Mesenchymal stem cell (in vitro differentiated cells and primary cell): Measurements from ENCODE around the gene ADCK1.

Experiments used
- DNase-seq: peaks from one replicate; pipeline ENCODE4 v3.0.0-alpha.2; 2013
- H2AFZ ChIP-seq: one replicate; pipeline ENCODE4 v1.6.1; 2013; ENCODE audit warnings: low read depth, mild to moderate bottlenecking, control low read depth, inconsistent platforms, low read length, moderate library complexity
- H2AK5ac ChIP-seq: 2 replicates; pipeline ENCODE4 v1.6.1; 2013; ENCODE audit warnings: low read length, moderate library complexity, mild to moderate bottlenecking, inconsistent platforms; ENCODE audit not compliant: severe bottlenecking
- H2BK120ac ChIP-seq: one replicate; pipeline ENCODE4 v1.6.1; 2013; ENCODE audit warnings: low read depth, mild to moderate bottlenecking, inconsistent platforms, low read length, moderate library complexity
- H2BK12ac ChIP-seq, 2 experiments: one replicate each; pipeline ENCODE4 v1.6.1; 2013; ENCODE audit warnings: inconsistent platforms in 2 of 2, low read length in 2 of 2, mild to moderate bottlenecking in 2 of 2, moderate library complexity in 2 of 2, control low read depth in 1 of 2
- H2BK15ac ChIP-seq: one replicate; pipeline ENCODE4 v1.6.1; 2013; ENCODE audit warnings: mild to moderate bottlenecking, low read depth, inconsistent platforms; ENCODE audit not compliant: poor library complexity, severe bottlenecking
- H2BK5ac ChIP-seq: 2 replicates; pipeline ENCODE4 v1.6.1; 2013; ENCODE audit warnings: low read depth, mild to moderate bottlenecking, low read length, control low read depth, inconsistent platforms; ENCODE audit not compliant: poor library complexity, severe bottlenecking
- H3K14ac ChIP-seq, 2 experiments: one replicate each; pipeline ENCODE4 v1.6.1; 2013; ENCODE audit warnings: inconsistent platforms in 2 of 2, low read length in 2 of 2, control low read depth in 1 of 2, mild to moderate bottlenecking in 1 of 2, moderate library complexity in 1 of 2
- H3K18ac ChIP-seq, 2 experiments: one replicate each; pipeline ENCODE4 v1.6.1; 2013; ENCODE audit warnings: inconsistent platforms in 2 of 2, low read length in 2 of 2, control low read depth in 1 of 2, low read depth in 1 of 2, mild to moderate bottlenecking in 1 of 2
- H3K23ac ChIP-seq, 2 experiments: one replicate each; pipeline ENCODE4 v1.6.1; 2013; ENCODE audit warnings: inconsistent platforms in 2 of 2, low read length in 2 of 2, mild to moderate bottlenecking in 2 of 2, moderate library complexity in 2 of 2, control low read depth in 1 of 2
- H3K27ac ChIP-seq: 2 replicates; pipeline ENCODE4 v1.5.1; 2013; ENCODE audit warnings: mild to moderate bottlenecking, moderate library complexity, low read length, control low read depth, inconsistent platforms; ENCODE audit not compliant: poor library complexity, severe bottlenecking
- H3K27me3 ChIP-seq, 2 experiments: 2 replicates each; pipeline versions ENCODE4 v1.6.1 to v1.7.0; 2013; ENCODE audit warnings: low read length in 2 of 2, mild to moderate bottlenecking in 2 of 2, moderate library complexity in 2 of 2, control low read depth in 1 of 2, inconsistent platforms in 1 of 2; ENCODE audit not compliant: control insufficient read depth in 1 of 2, insufficient read depth in 1 of 2
- H3K36me3 ChIP-seq, 2 experiments: 2 replicates each; pipeline versions ENCODE4 v1.6.1 to v1.7.0; 2013; ENCODE audit warnings: low read length in 2 of 2, control low read depth in 1 of 2, inconsistent platforms in 1 of 2, low read depth in 1 of 2, mild to moderate bottlenecking in 1 of 2; ENCODE audit not compliant: insufficient read depth in 2 of 2, control insufficient read depth in 1 of 2
- H3K4ac ChIP-seq, 2 experiments: one replicate each; pipeline ENCODE4 v1.6.1; 2013; ENCODE audit warnings: inconsistent platforms in 2 of 2, low read length in 2 of 2, mild to moderate bottlenecking in 2 of 2, moderate library complexity in 2 of 2, control low read depth in 1 of 2, low read depth in 1 of 2
- H3K4me1 ChIP-seq: 2 replicates; pipeline ENCODE4 v1.6.1; 2013; ENCODE audit warnings: low read depth, low read length, control low read depth; ENCODE audit not compliant: control insufficient read depth, insufficient read depth
- H3K4me2 ChIP-seq: 2 replicates; pipeline ENCODE4 v1.6.1; 2013; ENCODE audit warnings: low read length, mild to moderate bottlenecking, inconsistent platforms; ENCODE audit not compliant: poor library complexity, severe bottlenecking
- H3K4me3 ChIP-seq, 2 experiments: 2 replicates each; pipeline versions ENCODE4 v1.5.1 to v1.7.0; 2013; ENCODE audit warnings: low read length in 2 of 2, mild to moderate bottlenecking in 2 of 2, control low read depth in 1 of 2, low read depth in 1 of 2; ENCODE audit not compliant: insufficient read depth in 1 of 2
- H3K79me1 ChIP-seq: replicated peaks from 2 replicates; pipeline ENCODE4 v1.6.1; 2013; ENCODE audit warnings: mild to moderate bottlenecking, control low read depth, low read length, inconsistent platforms; ENCODE audit not compliant: poor library complexity, severe bottlenecking
- H3K9ac ChIP-seq: 2 replicates; pipeline ENCODE4 v1.7.0; 2013; ENCODE audit warnings: mild to moderate bottlenecking, low read length, moderate library complexity
- H3K9me3 ChIP-seq: 2 replicates; pipeline ENCODE4 v1.7.0; 2013; ENCODE audit warnings: mild to moderate bottlenecking, low read length; ENCODE audit not compliant: control insufficient read depth
- H4K8ac ChIP-seq: one replicate; pipeline ENCODE4 v1.6.1; 2013; ENCODE audit warnings: inconsistent platforms, mild to moderate bottlenecking, low read length, moderate library complexity
- H4K91ac ChIP-seq: one replicate; pipeline ENCODE4 v1.6.1; 2013; ENCODE audit warnings: mild to moderate bottlenecking, low read length, inconsistent platforms
- WGBS: methylation state at CpG from one replicate; pipeline ENCODE4 v1.1.7; 2013; ENCODE audit warnings: mixed read lengths; 5-methylcytosine and 5-hydroxymethylcytosine counted together

The ADCK1 gene

DNA sequence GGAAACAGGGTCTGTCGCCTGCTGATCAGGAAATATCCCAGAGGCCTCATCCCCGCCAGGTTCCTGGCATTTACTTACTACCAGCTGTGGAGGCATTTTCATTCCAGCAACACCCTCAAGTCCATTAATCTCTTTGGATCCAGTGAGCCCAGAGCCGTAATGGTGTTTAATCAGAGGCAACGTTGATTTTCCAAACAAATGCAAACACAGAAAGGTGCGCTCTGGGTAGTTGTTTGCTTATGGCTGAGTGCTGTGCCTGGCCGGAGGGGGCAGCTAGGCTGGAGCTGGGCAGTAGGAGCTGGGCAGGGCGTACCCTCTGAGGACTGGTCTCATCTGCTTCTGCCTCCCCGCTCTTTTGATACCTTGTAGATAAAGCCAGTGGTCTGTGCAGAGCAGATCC, 110.6 kb downstream of the ADCK1 start:
- Histone ChIP-seq H2BK12ac (no peak overlapping the region), H3K9ac (no peak overlapping the region), H3K9me3 (no peaks in the 10 kb centered on the region), H2AFZ (no peak overlapping the region), H3K14ac (no peak overlapping the region), H3K4ac (no peak overlapping the region), H3K36me3 (peaks cover 0 to 4% of the 10 kb centered on the region in 2 experiments), H3K4me3 (no peak overlapping the region), H4K8ac (no peak overlapping the region), H2BK15ac (no peak overlapping the region), H3K79me1 (no peaks in the 10 kb centered on the region), H2BK120ac (no peak overlapping the region), H4K91ac (no peak overlapping the region), H2BK5ac (no peak overlapping the region), H3K4me2 (no peak overlapping the region), H2AK5ac (no peak overlapping the region), H3K18ac (no peak overlapping the region), H3K27ac (no peak overlapping the region), H3K27me3 (no peaks in the 10 kb centered on the region), H3K23ac (no peak overlapping the region), H3K4me1 (no peaks in the 10 kb centered on the region)
- WGBS: 94% methylated on average over 8 of the region's 8 CpGs
- DNase-seq: no peak

DNA sequence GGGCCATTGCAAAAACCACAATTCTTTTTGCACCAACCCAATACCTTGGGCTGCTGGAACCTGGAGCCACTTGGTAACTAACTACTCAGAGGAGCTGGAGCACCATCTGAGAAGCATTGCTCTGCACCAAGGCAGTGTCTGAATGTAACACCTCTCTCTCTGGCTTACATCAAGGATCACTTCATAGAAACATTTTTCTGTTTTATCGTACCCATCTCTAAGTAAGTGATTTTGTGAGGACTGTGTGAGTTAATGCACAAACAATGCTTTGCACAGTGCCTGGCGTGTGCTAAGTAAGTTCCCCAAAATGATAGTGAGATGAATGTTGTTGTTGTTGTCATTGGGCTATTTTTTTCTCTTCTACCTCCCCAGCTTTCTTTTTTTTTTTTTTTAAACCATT, 111.4 kb downstream of the ADCK1 start:
- no peak overlapping the region for H2BK120ac ChIP-seq
- H2BK12ac ChIP-seq: no peak overlapping the region
- no peak overlapping the region for H2BK5ac ChIP-seq
- no peak overlapping the region for H3K4me3 ChIP-seq
- no peak overlapping the region for H3K18ac ChIP-seq
- H3K36me3 ChIP-seq: peaks cover 0 to 4% of the 10 kb centered on the region in 2 experiments
- H4K91ac ChIP-seq: no peak overlapping the region
- H3K4ac ChIP-seq: no peak overlapping the region
- DNase-seq: no peak
- H3K23ac ChIP-seq: no peak overlapping the region
- H4K8ac ChIP-seq: no peak overlapping the region
- no peak overlapping the region for H3K9ac ChIP-seq
- H3K27me3 ChIP-seq: no peaks in the 10 kb centered on the region
- no peak overlapping the region for H3K4me2 ChIP-seq
- no peak overlapping the region for H3K14ac ChIP-seq
- WGBS: no CpG with 5 or more reads among the region's 2 CpGs
- H3K4me1 ChIP-seq: no peaks in the 10 kb centered on the region
- H2AFZ ChIP-seq: no peak overlapping the region
- H2AK5ac ChIP-seq: no peak overlapping the region
- H3K79me1 ChIP-seq: no peaks in the 10 kb centered on the region
- no peaks in the 10 kb centered on the region for H3K9me3 ChIP-seq
- H2BK15ac ChIP-seq: no peak overlapping the region
- no peak overlapping the region for H3K27ac ChIP-seq

DNA sequence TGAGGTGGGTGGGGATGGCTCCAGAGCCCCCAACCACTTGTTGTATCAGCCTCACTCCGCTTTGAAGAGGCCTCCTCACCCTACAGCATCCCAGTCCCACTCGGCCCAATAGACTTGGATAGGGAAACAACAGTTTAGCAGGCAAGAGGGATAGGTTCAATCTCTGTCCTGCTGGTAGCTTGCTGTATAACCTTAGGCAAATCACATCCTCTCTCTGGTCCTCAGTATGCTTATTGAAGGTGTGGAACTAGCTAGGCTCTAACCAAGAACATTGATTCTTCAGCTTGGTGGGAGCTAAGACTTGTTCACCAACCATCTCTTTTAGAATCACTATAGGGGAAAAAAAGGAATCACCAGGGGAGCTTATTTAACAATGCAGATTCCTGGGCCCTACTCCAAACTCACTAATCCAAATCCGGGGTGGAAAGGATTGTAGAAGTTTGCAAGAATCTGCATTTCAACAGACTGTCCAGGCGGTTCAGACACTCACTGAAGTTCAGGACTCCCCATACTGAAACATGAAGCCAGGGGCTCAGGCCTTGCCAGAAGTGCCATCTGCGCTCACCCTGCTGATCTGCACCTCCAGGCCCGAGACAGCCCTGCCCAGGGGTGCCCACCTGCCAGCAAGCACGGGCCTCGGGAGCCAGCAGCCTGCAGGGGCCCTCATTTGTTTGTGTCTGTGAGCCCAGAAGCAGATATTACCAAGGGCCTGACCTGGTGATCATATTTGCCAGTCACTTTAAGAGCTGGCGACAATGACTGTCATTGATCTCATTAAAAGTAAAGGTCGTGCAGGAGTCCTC, 113.0 kb downstream of the ADCK1 start:
- Histone ChIP-seq H2BK120ac (no peak overlapping the region), H3K18ac (no peak overlapping the region), H3K4me3 (no peak overlapping the region), H4K8ac (no peak overlapping the region), H3K4me1 (no peaks in the 10 kb centered on the region), H4K91ac (no peak overlapping the region), H3K27ac (no peak overlapping the region), H3K9me3 (no peaks in the 10 kb centered on the region), H2BK12ac (no peak overlapping the region), H3K27me3 (no peaks in the 10 kb centered on the region), H2AK5ac (no peak overlapping the region), H3K9ac (no peak overlapping the region), H3K4ac (no peak overlapping the region), H3K79me1 (no peaks in the 10 kb centered on the region), H2BK5ac (no peak overlapping the region), H3K14ac (no peak overlapping the region), H3K4me2 (no peak overlapping the region), H3K36me3 (peaks cover 0 to 2% of the 10 kb centered on the region in 2 experiments), H2BK15ac (no peak overlapping the region), H2AFZ (no peak overlapping the region), H3K23ac (no peak overlapping the region)
- WGBS: 70% methylated on average over 8 of the region's 10 CpGs
- no peak for DNase-seq

DNA sequence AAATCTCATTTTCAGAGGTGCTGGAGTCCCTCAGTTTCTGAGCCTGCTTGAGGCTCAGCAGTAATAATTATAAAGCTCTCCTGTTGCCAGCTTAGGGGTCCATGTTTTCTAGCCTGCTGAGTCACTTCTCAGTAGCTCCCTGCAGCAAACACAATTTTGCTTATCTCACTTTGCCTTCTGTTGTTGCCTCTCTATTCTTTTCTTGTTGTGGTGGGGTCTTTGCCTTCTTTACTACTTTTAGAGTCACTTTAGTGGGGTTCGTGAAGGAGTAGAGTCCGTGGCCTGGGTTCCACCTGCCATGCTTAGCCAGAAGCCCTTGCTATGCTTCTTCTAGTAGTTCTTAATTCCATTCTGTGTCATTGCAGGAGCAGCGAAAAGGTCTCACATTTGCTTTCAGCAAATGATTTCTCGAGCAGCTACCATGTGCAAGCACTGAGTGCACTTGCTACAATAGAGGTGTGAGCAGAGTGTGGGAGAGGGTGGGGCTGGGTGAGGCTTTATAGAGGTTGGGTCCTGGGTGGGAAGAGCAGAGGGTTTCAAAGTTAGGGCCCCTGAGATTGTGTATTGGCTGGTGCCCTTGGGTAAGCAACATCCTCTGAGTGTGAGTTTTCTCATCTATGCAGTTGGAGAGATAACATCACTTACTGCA, 114.3 kb downstream of the ADCK1 start:
- 70% methylated on average over 4 of the region's 4 CpGs for WGBS
- H4K8ac ChIP-seq: no peak overlapping the region
- H3K9me3 ChIP-seq: no peaks in the 10 kb centered on the region

More for the DNA sequence above, 114.3 kb downstream of the ADCK1 start:
- Histone ChIP-seq H3K18ac (no peak overlapping the region), H3K4me3 (no peak overlapping the region), H2BK120ac (no peak overlapping the region), H3K23ac (no peak overlapping the region), H3K36me3 (no peaks in the 10 kb centered on the region), H3K27me3 (no peaks in the 10 kb centered on the region), H2BK5ac (no peak overlapping the region), H3K14ac (no peak overlapping the region), H4K91ac (no peak overlapping the region), H2AFZ (no peak overlapping the region), H3K9ac (no peak overlapping the region), H3K79me1 (no peaks in the 10 kb centered on the region), H3K4ac (no peak overlapping the region), H2AK5ac (no peak overlapping the region), H3K27ac (no peak overlapping the region), H3K4me1 (no peaks in the 10 kb centered on the region), H2BK12ac (no peak overlapping the region), H2BK15ac (no peak overlapping the region), H3K4me2 (no peak overlapping the region)
- DNase-seq: no peak
